Stomach (tissue), 9 donors: ENCODE results near the gene RPL21. TPM values are rescaled to one million over a fixed set of nuclear protein-coding genes. Genes with fewer than 3 reads are reported as not detected.

Experiments
- DNase-seq, 2 donors: peaks; one replicate each; pipeline versions ENCODE4 v3.0.0 to v3.0.0-alpha.2; 2013 to 2019
- H3K27ac ChIP-seq, 5 donors: fragments of 200-600 bp in 4 of 5; sonication (generic) in 4 of 5; one replicate each; pipeline ENCODE4 v1.5.1; 2013 to 2019; ENCODE audit warnings: mild to moderate bottlenecking in 1 of 5, moderate library complexity in 1 of 5
- H3K27me3 ChIP-seq, 3 donors: fragments of 200-600 bp; sonication (generic); one replicate each; pipeline ENCODE4 v1.5.1; 2017 to 2019; ENCODE audit warnings: mixed run types in 1 of 3
- H3K36me3 ChIP-seq, 4 donors: fragments of 200-600 bp; sonication (generic); 1 replicate in 3 of 4; 2 replicates in 1 of 4; pipeline ENCODE4 v1.5.1; 2016 to 2019
- H3K4me1 ChIP-seq, 4 donors: fragments of 200-600 bp; sonication (generic); one replicate each; pipeline ENCODE4 v1.5.1; 2016 to 2019
- H3K4me3 ChIP-seq, 4 donors: fragments of 200-600 bp; sonication (generic) in 3 of 4; one replicate each; pipeline ENCODE4 v1.5.1; 2016 to 2019; ENCODE audit warnings: mild to moderate bottlenecking in 1 of 4
- H3K9me3 ChIP-seq, 4 donors: fragments of 200-600 bp; sonication (generic); one replicate each; pipeline ENCODE4 v1.5.1; 2016 to 2019
- CTCF ChIP-seq, 7 experiments: fragments of 450-650 bp in 4 of 7; fragments of 200-600 bp in 3 of 7; sonication (generic) in 3 of 7; IDR thresholded peaks; one replicate each; pipeline ENCODE4 v1.5.1; 2016 to 2019; ENCODE audit warnings: antibody characterized with exemption in 7 of 7, control low read depth in 2 of 7, mild to moderate bottlenecking in 1 of 7
- EP300 ChIP-seq: sonication (generic); formaldehyde crosslinking; IDR thresholded peaks from one replicate; pipeline ENCODE4 v1.6.1; 2017; ENCODE audit warnings: antibody characterized with exemption
- POLR2A ChIP-seq, 4 donors: fragments of 450-650 bp; IDR thresholded peaks; one replicate each; pipeline ENCODE4 v1.6.1; 2016; ENCODE audit warnings: antibody characterized with exemption in 4 of 4, control low read depth in 2 of 4, mild to moderate bottlenecking in 1 of 4, moderate library complexity in 1 of 4
- POLR2AphosphoS5 ChIP-seq, 3 donors: sonication (generic); formaldehyde crosslinking; IDR thresholded peaks; one replicate each; pipeline ENCODE4 v1.6.1; 2016; ENCODE audit warnings: antibody characterized with exemption in 3 of 3
- WGBS, 5 donors: extraction: QIAGEN DNeasy Blood & Tissue Kit in 3 of 5; methylation state at CpG; one replicate each; pipeline versions ENCODE4 v1.1.5 to v1.1.7; 2013 to 2018; 5-methylcytosine and 5-hydroxymethylcytosine counted together
- intact Hi-C: fragments of 100-400 bp; cut with DNase I; formaldehyde crosslinking; loops from one replicate; pipeline ENCODE4 v1.15.1; 2023; ENCODE audit warnings: low total_unique reads
- polyA plus RNA-seq, 3 donors: library from polyadenylated mRNA; stranded (reverse); fragments of 200-250 nt; gene quantifications; one replicate each; pipeline ENCODE4 v1.2.3, GENCODE V29; 2013
- total RNA-seq, 5 donors: library from RNA; depleted of rRNA; stranded (reverse); fragments of >200 nt; gene quantifications; one replicate each; pipeline versions ENCODE4 v1.1.0 to v1.2.3, GENCODE V29; 2014 to 2016
- donor health status: healthy with polysubstance abuse.
- donor health status: Bipolar disorder and iron deficiency.
- donor health status: healthy.

The RPL21 gene
- total and polyA plus RNA-seq, 8 donors = 338 to 2,038 (median 966) TPM

GRCh38 chr13:27250833-27251165 is 559 bp upstream of the RPL21 start:
- TF ChIP-seq CTCF (IDR thresholded peaks at IDR 0.05) (no peak), EP300 (no peak), POLR2AphosphoS5 (IDR thresholded peaks at IDR 0.05) (no peak), POLR2A (IDR thresholded peaks at IDR 0.05) (no peak)
- WGBS, 5 donors = 0 to 2% (median 1%) methylated on average over 9 of the region's 9 CpGs
- no peaks in the 10 kb centered on the region for H3K27me3 ChIP-seq
- H3K36me3 ChIP-seq = peaks cover 0 to 23% (median 17%) of the 10 kb centered on the region in 4 donors
- H3K4me1 ChIP-seq = peaks cover 13 to 48% (median 39%) of the 10 kb centered on the region in 4 donors
- H3K9me3 ChIP-seq = no peaks in the 10 kb centered on the region
- peak overlapping the region; percentile 55 to 90 (median 85) for H3K4me3 ChIP-seq
- no peak for DNase-seq
- intact Hi-C loops = no loop called here
- peak overlapping the region; percentile 83 to 96 (median 95) for H3K27ac ChIP-seq

DNA sequence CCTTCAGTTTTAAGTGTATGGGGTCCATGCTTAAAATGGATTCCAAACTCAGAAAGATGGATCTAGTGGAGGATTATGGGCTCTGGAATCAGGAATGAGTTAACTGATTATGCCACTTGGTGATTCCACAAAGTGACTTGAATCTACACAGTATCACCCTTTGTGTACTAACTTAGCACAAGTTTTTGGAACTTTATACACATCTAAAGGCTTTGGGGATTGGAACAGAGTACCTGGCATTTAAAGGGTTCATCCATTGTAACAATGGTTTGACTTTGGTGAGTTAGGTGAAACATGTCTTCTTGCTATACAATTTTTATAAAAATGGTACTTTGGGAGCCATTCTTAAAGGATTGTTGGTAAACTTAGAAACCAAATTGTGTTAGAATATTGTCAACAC is 1.1 kb downstream of the RPL21 start:
- Histone ChIP-seq H3K4me1 (peaks cover 13 to 60% (median 44%) of the 10 kb centered on the region in 4 donors), H3K4me3 (peak overlapping the region; percentile 55 to 90 (median 85)), H3K36me3 (peaks cover 16 to 40% (median 34%) of the 10 kb centered on the region in 4 donors), H3K27me3 (no peaks in the 10 kb centered on the region), H3K9me3 (no peaks in the 10 kb centered on the region), H3K27ac (peak overlapping the region in 4 of 5 donors; percentile 83 to 96 (median 96))
- TF ChIP-seq EP300 = no peak
- no peak for TF ChIP-seq CTCF (IDR thresholded peaks at IDR 0.05)
- no peak for TF ChIP-seq POLR2A (IDR thresholded peaks at IDR 0.05)
- no peak for TF ChIP-seq POLR2AphosphoS5 (IDR thresholded peaks at IDR 0.05)
- intact Hi-C loops = no loop called here
- DNase-seq = no peak

DNA sequence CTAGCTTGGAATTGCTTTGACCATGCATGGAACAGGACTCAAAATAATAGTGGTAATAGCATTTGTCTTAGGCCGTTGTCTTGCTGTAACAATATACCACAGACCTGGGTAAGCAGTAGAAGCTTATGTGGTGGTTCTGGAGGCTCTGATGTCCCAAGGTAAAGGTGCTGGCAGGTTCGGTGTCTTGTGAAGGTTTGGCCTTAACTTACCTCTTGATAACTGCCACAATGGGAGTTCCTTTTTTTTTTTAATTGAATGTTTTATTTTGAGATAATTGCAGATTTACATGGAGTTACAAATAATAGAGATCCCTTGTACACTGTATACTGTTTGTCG is 5.8 kb downstream of the RPL21 start:
- peaks cover 22 to 64% (median 59%) of the 10 kb centered on the region in 4 donors for H3K36me3 ChIP-seq
- no peaks in the 10 kb centered on the region for H3K9me3 ChIP-seq
- no peak for TF ChIP-seq POLR2AphosphoS5 (IDR thresholded peaks at IDR 0.05)
- no peak for TF ChIP-seq EP300
- TF ChIP-seq POLR2A (IDR thresholded peaks at IDR 0.05) = no peak
- TF ChIP-seq CTCF (IDR thresholded peaks at IDR 0.05) = no peak
- WGBS, 5 donors = 83 to 96% (median 85%) methylated on average over 3 of the region's 3 CpGs
- no peaks in the 10 kb centered on the region for H3K27me3 ChIP-seq
- intact Hi-C loops = no loop called here
- DNase-seq = no peak
- no peak overlapping the region for H3K27ac ChIP-seq
- H3K4me1 ChIP-seq = peaks cover 9 to 78% (median 32%) of the 10 kb centered on the region in 4 donors
- H3K4me3 ChIP-seq = no peak overlapping the region

- no peaks in the 10 kb centered on the region for H3K9me3 ChIP-seq
- peaks cover 9 to 75% (median 27%) of the 10 kb centered on the region in 4 donors for H3K4me1 ChIP-seq
- WGBS, 5 donors = 77 to 85% (median 79%) methylated on average over 11 of the region's 11 CpGs
- no peak overlapping the region for H3K4me3 ChIP-seq
- DNase-seq = no peak
- intact Hi-C loops = no loop called here
- no peaks in the 10 kb centered on the region for H3K27me3 ChIP-seq
- H3K27ac ChIP-seq = no peak overlapping the region
- H3K36me3 ChIP-seq = peaks cover 22 to 68% (median 62%) of the 10 kb centered on the region in 4 donors
- TF ChIP-seq CTCF (IDR thresholded peaks at IDR 0.05) = no peak
- TF ChIP-seq POLR2A (IDR thresholded peaks at IDR 0.05) = no peak
- peak in 1 of 3 donors; percentile 2 for TF ChIP-seq POLR2AphosphoS5 (IDR thresholded peaks at IDR 0.05)
Measured at GRCh38 chr13:27257648-27258253, 6.4 kb downstream of the RPL21 start.
